DMS153 (cell line): Measurements from ENCODE around the gene AKR7A3.
A peak's percentile ranks its signal among the peaks of the same experiment; 100 is the strongest.

Source experiments
- DNase-seq: peaks from one replicate; lab custom pipeline; 2025; lab: John Stamatoyannopoulos, UW

Gene AKR7A3

GRCh38 chr1:19251305-19252196, 37.0 kb downstream of the AKR7A3 start, which contains the start of the genes EMC1 and MRTO4:
Gene EMC1 (minus strand): TSS chr1:19251524. CDS start chr1:19251509, 15 bp downstream.
Gene MRTO4 (plus strand): TSS chr1:19251805. CDS start chr1:19251836, 31 bp downstream.
- peak; percentile 53 for DNase-seq

- DNase-seq = no peak
Observed at GRCh38 chr1:19250629-19251304, 37.8 kb downstream of the AKR7A3 start.

GRCh38 chr1:19240673-19241538, 47.7 kb downstream of the AKR7A3 start:
- no peak for DNase-seq

GRCh38 chr1:19239876-19240275, 48.7 kb downstream of the AKR7A3 start:
- no peak for DNase-seq

- DNase-seq = no peak
Observed at GRCh38 chr1:19234224-19234623, 54.3 kb downstream of the AKR7A3 start.
